DND-41 (cell line): ENCODE measurements around the gene CDK13.
"Not testable (repeated sequence)": the region's sequence is repeated elsewhere in the genome, so short reads cannot be mapped to it uniquely, and the experiment has no call there.

Source experiments
- ATAC-seq: fragments of 200-7000 bp; cut with Tn5 transposase; 3 replicates; pipeline ENCODE4 v1.9.1; 2021; ENCODE audit warnings: low read depth; ENCODE audit not compliant: insufficient read depth
- DNase-seq: peaks from one replicate; pipeline ENCODE4 v3.0.0-alpha.2; 2020
- H2AFZ ChIP-seq: 2 replicates; pipeline ENCODE4 v1.6.0; 2012; ENCODE audit warnings: low read depth, low read length
- H3K27ac ChIP-seq: 2 replicates; pipeline ENCODE4 v1.5.1; 2012; ENCODE audit warnings: low read length, inconsistent platforms
- H3K27me3 ChIP-seq: fragments of 200-600 bp; sonication (generic); 2 replicates; pipeline ENCODE4 v1.6.0; 2012; ENCODE audit warnings: low read length, mild to moderate bottlenecking, inconsistent platforms; ENCODE audit not compliant: insufficient read depth, poor library complexity
- H3K36me3 ChIP-seq: 2 replicates; pipeline ENCODE4 v1.5.1; 2012; ENCODE audit warnings: low read length, inconsistent platforms; ENCODE audit not compliant: insufficient read depth
- H3K4me1 ChIP-seq: 2 replicates; pipeline ENCODE4 v1.5.1; 2012; ENCODE audit warnings: mild to moderate bottlenecking, low read length; ENCODE audit not compliant: insufficient read depth
- H3K4me2 ChIP-seq: 2 replicates; pipeline ENCODE4 v1.6.0; 2012; ENCODE audit warnings: mild to moderate bottlenecking, moderate library complexity, low read length, inconsistent platforms; ENCODE audit not compliant: insufficient read depth
- H3K4me3 ChIP-seq, 2 experiments: fragments of 200-600 bp in 1 of 2; shearing (Covaris generic) in 1 of 2; 2 replicates each; pipeline ENCODE4 v1.5.1; 2012 to 2016; ENCODE audit warnings: inconsistent platforms in 2 of 2, low read length in 2 of 2, mild to moderate bottlenecking in 2 of 2, low read depth in 1 of 2, moderate library complexity in 1 of 2
- H3K79me2 ChIP-seq: 2 replicates; pipeline ENCODE4 v1.6.0; 2012; ENCODE audit warnings: low read length, inconsistent platforms; ENCODE audit not compliant: insufficient read depth
- H3K9ac ChIP-seq: 2 replicates; pipeline ENCODE4 v1.6.0; 2012; ENCODE audit warnings: low read depth, mild to moderate bottlenecking, inconsistent platforms, low read length, moderate library complexity
- H3K9me3 ChIP-seq: 2 replicates; pipeline ENCODE4 v1.5.1; 2012; ENCODE audit warnings: low read length, moderate library complexity, mild to moderate bottlenecking, inconsistent platforms; ENCODE audit not compliant: insufficient read depth, severe bottlenecking
- H4K20me1 ChIP-seq: 2 replicates; pipeline ENCODE4 v1.6.0; 2012; ENCODE audit warnings: low read length; ENCODE audit not compliant: insufficient read depth
- EZH2 ChIP-seq: IDR thresholded peaks from 3 replicates; pipeline ENCODE4 v1.6.1; 2012; ENCODE audit warnings: borderline replicate concordance, low read depth, mild to moderate bottlenecking, moderate library complexity, low read length, inconsistent platforms; ENCODE audit not compliant: severe bottlenecking
- TF ChIP-seq, protein P1 (sequence below): IDR thresholded peaks from 2 replicates; pipeline ENCODE4 v1.5.1; 2012; ENCODE audit warnings: borderline replicate concordance, low read length, moderate library complexity, mild to moderate bottlenecking; ENCODE audit not compliant: poor library complexity, severe bottlenecking; ENCODE audit errors: extremely low read depth

The CDK13 gene

DNA sequence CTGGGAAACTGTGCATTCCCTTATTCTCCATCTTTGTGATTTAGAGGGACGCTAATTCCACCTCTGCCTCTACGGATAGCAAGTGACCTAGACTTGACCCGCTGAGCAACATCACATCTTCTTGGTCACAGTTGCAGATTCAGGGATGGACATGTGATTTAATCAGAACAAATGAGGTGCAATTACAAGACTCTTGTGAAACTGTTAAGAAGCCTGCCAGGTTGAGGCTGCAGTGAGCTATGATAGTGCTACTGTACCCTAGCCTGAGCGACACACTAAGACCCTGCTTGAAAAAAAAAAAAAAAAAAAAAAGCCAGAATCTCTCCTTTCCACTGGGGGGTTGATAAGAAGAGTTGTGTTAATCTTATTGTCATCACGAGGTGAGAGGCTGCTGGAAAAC, 170.0 kb downstream of the CDK13 start:
- peaks cover 4% of the 10 kb centered on the region; the same call in 1 of the 2 replicates for H3K36me3 ChIP-seq
- H3K9ac ChIP-seq: no peak overlapping the region
- H3K4me2 ChIP-seq: no peak overlapping the region
- H3K27ac ChIP-seq: no peak overlapping the region
- no peak overlapping the region for H2AFZ ChIP-seq
- no peak for DNase-seq
- TF ChIP-seq, protein P1, sequence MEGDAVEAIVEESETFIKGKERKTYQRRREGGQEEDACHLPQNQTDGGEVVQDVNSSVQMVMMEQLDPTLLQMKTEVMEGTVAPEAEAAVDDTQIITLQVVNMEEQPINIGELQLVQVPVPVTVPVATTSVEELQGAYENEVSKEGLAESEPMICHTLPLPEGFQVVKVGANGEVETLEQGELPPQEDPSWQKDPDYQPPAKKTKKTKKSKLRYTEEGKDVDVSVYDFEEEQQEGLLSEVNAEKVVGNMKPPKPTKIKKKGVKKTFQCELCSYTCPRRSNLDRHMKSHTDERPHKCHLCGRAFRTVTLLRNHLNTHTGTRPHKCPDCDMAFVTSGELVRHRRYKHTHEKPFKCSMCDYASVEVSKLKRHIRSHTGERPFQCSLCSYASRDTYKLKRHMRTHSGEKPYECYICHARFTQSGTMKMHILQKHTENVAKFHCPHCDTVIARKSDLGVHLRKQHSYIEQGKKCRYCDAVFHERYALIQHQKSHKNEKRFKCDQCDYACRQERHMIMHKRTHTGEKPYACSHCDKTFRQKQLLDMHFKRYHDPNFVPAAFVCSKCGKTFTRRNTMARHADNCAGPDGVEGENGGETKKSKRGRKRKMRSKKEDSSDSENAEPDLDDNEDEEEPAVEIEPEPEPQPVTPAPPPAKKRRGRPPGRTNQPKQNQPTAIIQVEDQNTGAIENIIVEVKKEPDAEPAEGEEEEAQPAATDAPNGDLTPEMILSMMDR: no peak
- TF ChIP-seq EZH2: no peak
- no peak for ATAC-seq
- H3K9me3 ChIP-seq: no peaks in the 10 kb centered on the region
- H3K79me2 ChIP-seq: no peaks in the 10 kb centered on the region; the same call in 1 of the 2 replicates
- no peaks in the 10 kb centered on the region for H3K4me1 ChIP-seq
- no peaks in the 10 kb centered on the region for H4K20me1 ChIP-seq
- H3K4me3 ChIP-seq: no peak overlapping the region
- no peaks in the 10 kb centered on the region for H3K27me3 ChIP-seq

DNA sequence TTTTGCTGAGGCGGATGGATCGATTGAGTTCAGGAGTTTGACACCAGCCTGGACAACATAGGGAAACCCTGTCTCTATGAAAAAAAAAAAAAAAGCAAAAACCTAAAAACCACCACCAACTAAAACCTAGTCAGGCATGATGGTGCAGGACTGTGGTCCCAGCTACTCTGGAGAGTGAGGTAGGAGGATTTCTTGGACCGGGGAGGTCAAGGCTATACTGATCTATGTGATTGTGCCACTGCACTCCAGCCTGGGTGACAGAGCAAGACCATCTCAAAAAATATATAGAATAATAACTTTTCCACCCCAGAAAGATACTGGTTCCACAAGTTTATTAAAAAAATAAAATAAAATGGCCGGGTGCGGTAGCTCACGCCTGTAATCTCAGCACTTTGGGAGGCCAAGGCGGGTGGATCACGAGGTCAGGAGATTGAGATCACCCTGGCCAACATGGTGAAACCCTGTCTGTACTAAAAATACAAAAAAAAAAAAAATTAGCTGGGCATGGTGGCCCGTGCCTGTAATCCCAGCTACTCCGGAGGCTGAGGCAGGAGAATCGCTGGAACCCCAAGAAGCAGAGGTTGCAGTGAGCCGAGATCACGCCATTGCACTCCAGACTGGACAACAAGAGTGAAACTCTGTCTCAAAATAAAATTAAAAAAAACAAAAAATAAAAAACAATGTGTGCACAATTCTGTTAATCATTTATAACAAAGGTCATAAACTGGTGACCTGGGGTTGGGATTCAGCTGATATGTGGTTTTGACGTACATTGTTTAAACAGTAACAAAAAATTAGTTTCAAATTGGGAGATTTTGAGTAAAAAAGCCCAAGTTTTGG, 172.3 kb downstream of the CDK13 start:
- not testable (repeated sequence) for H2AFZ ChIP-seq, H3K36me3 ChIP-seq, ATAC-seq, H3K4me3 ChIP-seq, DNase-seq, H4K20me1 ChIP-seq, H3K4me2 ChIP-seq, H3K4me1 ChIP-seq, H3K9me3 ChIP-seq, H3K27ac ChIP-seq, H3K79me2 ChIP-seq, H3K27me3 ChIP-seq, H3K9ac ChIP-seq

DNA sequence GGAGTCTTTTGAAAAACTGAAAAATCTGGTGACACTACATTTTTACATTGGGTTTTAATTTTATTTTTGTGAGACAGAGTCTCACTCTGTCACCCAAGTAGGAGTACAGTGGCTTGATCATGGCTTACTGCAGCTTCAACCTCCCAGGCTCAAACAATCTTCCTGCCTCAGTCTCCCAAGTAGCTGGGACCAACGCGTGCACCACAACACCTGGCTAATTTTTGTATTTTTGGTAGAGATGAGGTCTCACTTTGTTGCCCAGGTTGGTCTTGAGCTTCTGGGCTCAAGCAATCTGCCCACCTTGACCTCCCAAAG, 172.8 kb downstream of the CDK13 start:
- Histone ChIP-seq H3K9me3 (no peaks in the 10 kb centered on the region), H4K20me1 (peaks cover 3% of the 10 kb centered on the region; the same call in 1 of the 2 replicates), H3K36me3 (peaks cover 4% of the 10 kb centered on the region; the same call in 1 of the 2 replicates), H3K27me3 (no peaks in the 10 kb centered on the region), H3K4me1 (no peaks in the 10 kb centered on the region), H3K4me2 (no peak overlapping the region), H2AFZ (no peak overlapping the region), H3K27ac (no peak overlapping the region), H3K79me2 (peaks cover 11% of the 10 kb centered on the region), H3K9ac (no peak overlapping the region), H3K4me3 (no peak overlapping the region)
- DNase-seq (no peak), ATAC-seq (no peak)
- TF ChIP-seq EZH2: no peak
- TF ChIP-seq, protein P1: no peak

DNA sequence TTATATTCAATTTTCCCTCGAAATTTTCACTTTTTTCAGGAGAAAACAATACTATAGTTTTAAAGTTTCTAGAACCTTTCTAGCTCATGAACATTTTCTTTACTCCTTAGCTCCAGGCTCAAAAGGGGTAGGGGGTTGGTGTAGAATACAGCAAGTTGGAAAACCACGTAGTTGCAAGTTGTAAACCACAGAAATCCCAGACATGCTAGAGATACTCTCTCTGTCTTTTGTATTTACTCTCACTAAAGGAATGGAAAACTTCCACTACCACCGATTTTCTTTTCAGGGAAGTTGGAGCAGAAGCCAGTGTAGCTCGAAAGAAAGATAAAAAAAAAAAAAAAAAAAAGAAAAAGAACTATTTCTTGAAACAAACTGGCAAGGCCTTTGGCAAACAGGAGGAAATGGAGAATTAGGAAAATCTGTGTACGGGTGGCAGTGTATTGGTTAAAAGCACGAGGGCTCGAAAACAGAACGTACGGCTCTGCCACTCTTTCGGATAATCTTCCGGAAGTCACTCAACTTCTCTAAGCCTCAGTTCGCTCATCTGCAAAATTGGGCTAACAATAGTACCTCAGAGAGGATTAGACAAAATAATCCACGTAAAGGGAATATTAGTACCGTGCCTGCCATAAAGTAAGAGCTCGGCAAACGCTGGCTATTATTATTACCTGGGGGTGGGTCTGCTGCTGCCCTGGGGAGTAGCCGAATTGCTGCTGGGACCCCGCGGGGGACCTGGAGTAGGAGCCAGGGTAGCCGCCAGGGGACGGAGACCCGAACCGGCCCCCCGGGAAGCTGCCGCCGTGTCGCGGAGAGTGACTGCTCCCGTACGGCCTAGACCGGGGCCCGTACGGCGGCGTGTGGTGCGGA, 183.7 kb downstream of the CDK13 start:
- H3K4me2 ChIP-seq: peak overlapping the region; percentile 87
- H3K36me3 ChIP-seq: peaks cover 10% of the 10 kb centered on the region
- ATAC-seq (peak; percentile 74), DNase-seq (no peak)
- H3K27me3 ChIP-seq: no peaks in the 10 kb centered on the region
- peaks cover 19% of the 10 kb centered on the region; the same call in 1 of the 2 replicates for H4K20me1 ChIP-seq
- peaks cover 56% of the 10 kb centered on the region for H3K79me2 ChIP-seq
- TF ChIP-seq EZH2: no peak
- TF ChIP-seq, protein P1: no peak
- H3K4me1 ChIP-seq: peaks cover 40% of the 10 kb centered on the region
- H3K4me3 ChIP-seq: peak overlapping the region; percentile 93 to 98; a peak in 3 of 4 replicates
- peak overlapping the region; percentile 98 for H3K27ac ChIP-seq
- peak overlapping the region; percentile 100 for H2AFZ ChIP-seq
- peak overlapping the region; percentile 85 for H3K9ac ChIP-seq
- H3K9me3 ChIP-seq: no peaks in the 10 kb centered on the region
